Stimulated activated CD4-positive, alpha-beta T cell treated with anti-CD3 and anti-CD28 coated beads, Interleukin-4, amount 100 ng/mL, for 48 hours (primary cell): ENCODE results near the gene NFATC3.

ENCODE experiments used
- DNase-seq, 2 donors: peaks; one replicate each; pipeline ENCODE4 v3.0.0-alpha.2; 2020; ENCODE audit warnings: low read depth in 2 of 2

The NFATC3 gene

DNA sequence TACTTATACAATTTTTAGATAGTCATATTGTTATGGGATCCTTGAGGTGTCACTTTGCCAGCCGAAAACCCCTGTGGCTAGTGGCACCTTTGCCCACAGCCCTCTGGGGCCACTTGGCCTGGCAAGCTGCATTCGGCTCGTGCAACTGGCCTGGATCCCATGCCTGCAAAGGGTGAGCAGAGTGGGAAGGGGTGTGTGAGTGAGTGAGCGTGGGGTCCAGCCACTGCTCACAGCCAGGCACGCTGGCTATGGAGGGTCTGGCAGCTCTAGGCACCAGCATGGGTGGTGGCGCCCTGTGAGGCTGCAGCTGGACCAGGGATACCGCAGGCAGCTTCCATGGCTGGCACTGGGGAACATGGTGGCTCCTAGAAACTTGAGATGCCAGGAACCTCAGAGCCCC is 101.7 kb downstream of the NFATC3 start:
- DNase-seq, result no peak

DNA sequence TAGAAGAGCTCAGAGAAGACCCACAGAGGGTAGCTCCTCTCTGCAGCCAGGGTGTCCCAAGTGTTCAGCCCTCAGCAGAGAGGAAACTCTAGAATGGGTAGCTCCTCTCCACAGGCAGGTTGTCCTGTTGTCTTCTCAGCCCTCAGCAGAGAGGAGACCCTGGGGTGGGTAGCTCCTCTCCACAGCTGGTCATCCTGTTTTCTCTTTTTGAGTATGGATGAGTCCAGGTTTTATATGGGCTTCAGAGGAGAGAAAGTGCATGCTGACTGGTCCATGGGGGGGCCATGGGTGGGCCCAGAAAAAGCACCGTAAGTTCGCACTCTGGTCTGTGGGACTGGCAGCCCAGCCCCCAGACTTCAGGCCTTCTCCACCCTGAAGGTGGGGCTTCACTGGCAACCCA is 102.3 kb downstream of the NFATC3 start:
- no peak for DNase-seq

GRCh38 chr16:68188170-68188569 is 103.0 kb downstream of the NFATC3 start:
- DNase-seq, result no peak

DNA sequence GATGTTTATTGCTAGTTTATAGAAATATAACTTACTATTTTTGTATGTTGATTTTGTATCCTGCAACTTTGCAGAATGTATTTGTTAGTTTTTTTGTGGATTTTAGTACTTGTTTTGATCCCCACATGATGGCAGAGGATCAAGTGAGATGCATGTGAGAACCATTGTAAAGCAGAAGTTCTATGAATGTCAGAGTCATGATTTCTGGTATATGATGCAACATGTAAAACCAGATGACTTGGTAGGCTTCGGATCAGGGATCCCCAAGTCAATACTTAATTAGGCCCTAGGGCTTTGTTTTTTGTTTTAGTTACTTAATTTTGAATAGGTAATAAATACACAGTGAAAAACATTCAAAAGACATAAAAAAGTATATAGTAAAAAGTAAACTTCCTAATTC is 104.9 kb downstream of the NFATC3 start:
- DNase-seq, result no peak

DNA sequence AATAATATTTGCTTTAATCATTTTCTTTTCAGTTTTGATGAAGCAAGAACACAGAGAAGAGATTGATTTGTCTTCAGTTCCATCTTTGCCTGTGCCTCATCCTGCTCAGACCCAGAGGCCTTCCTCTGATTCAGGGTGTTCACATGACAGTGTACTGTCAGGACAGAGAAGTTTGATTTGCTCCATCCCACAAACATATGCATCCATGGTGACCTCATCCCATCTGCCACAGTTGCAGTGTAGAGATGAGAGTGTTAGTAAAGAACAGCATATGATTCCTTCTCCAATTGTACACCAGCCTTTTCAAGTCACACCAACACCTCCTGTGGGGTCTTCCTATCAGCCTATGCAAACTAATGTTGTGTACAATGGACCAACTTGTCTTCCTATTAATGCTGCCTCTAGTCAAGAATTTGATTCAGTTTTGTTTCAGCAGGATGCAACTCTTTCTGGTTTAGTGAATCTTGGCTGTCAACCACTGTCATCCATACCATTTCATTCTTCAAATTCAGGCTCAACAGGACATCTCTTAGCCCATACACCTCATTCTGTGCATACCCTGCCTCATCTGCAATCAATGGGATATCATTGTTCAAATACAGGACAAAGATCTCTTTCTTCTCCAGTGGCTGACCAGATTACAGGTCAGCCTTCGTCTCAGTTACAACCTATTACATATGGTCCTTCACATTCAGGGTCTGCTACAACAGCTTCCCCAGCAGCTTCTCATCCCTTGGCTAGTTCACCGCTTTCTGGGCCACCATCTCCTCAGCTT is 105.8 kb downstream of the NFATC3 start:
- DNase-seq, result no peak

GRCh38 chr16:68194251-68194650 is 109.1 kb downstream of the NFATC3 start:
- no peak for DNase-seq

GRCh38 chr16:68197250-68197649 is 112.1 kb downstream of the NFATC3 start:
- DNase-seq, result no peak

- DNase-seq, result no peak
Measured at GRCh38 chr16:68200088-68200783, 115.1 kb downstream of the NFATC3 start.

DNA sequence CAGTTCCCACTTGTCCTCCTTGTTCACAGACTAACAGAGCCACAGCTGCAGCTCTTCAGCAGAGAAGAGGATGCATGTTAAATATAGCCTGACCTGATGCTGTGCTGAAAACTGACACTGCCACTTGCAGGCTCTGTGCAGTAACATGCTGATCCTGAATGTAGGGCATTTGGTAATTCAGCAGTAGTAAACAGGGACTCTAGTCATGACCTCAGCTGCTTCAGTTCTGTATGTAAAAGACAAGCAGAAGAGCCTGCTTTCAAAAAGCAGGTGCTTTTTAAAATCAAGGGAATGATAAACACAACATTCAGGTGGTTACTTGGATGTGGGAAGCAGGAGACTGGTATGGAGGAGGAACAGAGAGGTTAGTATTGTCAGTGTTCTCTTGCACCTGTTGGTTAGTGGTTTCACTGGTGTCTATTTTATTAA is 116.9 kb downstream of the NFATC3 start:
- no peak for DNase-seq

DNA sequence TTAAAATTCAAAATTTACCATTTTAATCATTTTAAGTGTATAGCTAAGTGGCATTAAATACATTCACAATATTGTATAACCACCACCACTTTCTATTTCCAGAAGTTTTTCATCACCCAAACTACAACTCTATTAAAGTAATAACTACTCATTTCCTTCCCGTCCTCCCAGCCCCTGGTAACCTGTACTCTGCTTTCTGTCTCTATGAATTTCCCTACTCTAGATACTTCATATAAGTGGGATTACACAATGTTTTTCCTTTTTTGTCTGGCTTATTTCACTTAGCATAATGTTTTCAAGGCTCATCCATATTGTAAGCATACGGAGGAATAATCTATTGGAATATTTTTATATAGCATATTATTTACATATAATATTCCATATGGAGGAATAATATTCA is 121.1 kb downstream of the NFATC3 start:
- no peak for DNase-seq

DNA sequence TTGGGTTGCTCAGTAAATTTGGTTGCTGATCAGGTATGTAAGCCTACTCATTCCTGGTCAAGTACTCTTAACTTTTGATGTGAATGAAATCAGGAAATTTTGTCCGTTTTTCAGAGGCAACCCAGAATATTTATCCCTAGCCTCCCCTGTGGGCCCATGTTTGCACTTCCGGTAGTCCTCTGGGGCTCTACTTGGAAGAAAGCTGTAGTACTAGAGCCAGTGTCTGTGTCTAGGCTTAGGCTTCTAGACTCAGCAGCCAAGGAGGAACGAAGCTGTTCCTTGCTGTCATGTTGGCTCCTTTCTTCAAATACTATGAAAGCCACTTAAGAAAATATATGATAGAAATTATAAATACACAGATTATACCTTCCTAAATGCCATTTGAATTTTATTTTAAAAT is 129.6 kb downstream of the NFATC3 start:
- DNase-seq, result no peak

DNA sequence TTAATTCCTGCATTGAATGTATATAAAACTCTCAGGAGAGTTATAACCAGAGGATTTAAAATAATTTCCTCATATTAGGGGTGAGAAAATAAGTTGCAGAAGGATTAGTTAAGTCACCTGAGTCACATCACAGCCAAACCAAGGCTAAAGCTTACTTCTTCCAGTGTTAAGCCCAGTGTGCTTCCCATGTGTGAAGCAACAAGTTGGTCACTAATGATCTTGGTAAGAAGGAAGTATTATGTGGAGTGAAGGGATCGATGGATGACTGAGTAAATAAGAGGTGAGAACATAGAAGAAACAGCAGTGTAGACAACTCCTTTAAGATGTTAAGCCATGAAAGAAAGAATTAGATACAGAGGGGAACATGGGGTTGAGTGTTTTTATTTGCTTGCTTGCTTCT is 130.1 kb downstream of the NFATC3 start:
- no peak for DNase-seq

GRCh38 chr16:68216240-68216639 is 131.1 kb downstream of the NFATC3 start:
- no peak for DNase-seq

- DNase-seq, result no peak
Measured at GRCh38 chr16:68217506-68217905, 132.3 kb downstream of the NFATC3 start.

- no peak for DNase-seq
Measured at GRCh38 chr16:68219725-68220351, 134.7 kb downstream of the NFATC3 start.

GRCh38 chr16:68223072-68223471 is 137.9 kb downstream of the NFATC3 start:
- no peak for DNase-seq

DNA sequence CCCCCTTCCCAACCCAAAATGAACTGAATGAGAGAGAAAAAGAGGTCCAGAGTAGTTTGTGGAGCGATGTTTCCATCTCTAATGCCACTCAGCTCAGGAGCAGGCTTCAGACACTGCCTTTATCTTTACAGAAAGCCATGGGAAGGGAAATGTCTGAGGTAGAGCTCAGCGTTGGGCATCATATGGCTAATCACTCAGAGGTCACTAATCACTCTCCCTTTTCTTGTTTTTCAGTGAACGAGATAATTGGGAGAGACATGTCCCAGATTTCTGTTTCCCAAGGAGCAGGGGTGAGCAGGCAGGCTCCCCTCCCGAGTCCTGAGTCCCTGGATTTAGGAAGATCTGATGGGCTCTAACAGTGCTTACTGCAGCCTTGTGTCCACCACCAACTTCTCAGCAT is 140.9 kb downstream of the NFATC3 start:
- DNase-seq, result no peak

DNA sequence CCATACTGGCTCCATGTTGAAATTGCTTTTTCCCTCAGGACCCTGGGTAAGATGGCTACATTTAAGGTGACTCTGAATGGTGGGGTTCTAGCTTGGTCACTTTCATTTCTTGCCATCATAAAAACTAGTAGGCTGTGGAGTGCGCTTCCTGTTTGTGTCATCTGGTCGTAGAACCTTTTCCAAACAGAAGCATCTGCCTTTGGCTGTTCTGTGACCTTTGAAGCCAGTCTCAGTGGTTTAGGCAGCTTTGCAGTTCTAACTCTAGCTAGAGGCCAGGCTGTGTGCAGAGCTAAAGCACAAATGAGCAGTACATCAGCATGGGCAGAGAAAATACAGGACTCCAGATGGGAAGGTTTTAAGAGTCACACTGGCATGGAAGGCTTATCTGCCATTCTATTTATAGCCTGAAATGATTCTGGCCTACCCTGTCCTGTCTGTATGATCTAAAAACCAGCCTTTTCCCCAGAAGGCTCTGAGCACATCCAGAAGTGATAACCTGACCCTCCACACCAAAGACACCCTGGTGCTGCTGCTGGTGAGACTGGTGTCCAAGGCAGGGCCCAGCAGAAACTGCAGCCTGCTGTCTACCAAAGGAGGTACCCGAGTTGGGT is 142.1 kb downstream of the NFATC3 start:
- no peak for DNase-seq

DNA sequence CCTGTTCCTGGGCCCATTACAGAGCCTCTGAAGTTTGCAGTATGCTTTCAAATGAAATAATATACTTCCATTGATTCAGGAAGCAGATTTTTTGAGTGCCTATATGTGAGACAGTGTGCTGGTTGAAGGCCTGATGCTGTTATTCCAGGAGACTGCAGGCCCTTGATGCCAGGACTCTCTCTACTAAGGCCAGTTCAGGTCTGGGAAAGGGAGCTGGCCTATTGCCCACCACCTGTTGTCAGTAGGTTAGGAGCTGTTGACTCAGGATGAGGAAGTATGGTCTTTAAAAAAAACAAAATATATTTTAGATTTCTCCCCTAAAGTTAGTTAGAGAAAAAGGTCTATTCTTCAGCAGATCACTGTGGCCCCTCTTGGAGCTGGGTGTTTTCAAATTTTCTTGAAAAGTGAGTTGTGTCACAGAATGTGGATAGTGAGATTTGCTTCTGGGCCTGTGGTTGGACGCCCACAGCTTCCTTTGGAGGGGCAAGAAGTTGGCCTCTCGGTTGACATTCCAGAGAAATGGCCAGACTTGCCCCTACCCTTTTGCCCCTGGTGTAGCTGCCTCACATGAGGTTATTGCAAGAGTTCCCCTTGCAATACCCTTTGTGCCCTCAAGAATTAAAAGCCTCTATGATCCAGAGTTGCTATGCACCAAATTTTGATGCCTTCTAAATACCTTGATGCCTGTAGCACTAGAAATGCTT is 142.8 kb downstream of the NFATC3 start:
- DNase-seq, result no peak

- no peak for DNase-seq
Measured at GRCh38 chr16:68228652-68229051, 143.5 kb downstream of the NFATC3 start.

DNA sequence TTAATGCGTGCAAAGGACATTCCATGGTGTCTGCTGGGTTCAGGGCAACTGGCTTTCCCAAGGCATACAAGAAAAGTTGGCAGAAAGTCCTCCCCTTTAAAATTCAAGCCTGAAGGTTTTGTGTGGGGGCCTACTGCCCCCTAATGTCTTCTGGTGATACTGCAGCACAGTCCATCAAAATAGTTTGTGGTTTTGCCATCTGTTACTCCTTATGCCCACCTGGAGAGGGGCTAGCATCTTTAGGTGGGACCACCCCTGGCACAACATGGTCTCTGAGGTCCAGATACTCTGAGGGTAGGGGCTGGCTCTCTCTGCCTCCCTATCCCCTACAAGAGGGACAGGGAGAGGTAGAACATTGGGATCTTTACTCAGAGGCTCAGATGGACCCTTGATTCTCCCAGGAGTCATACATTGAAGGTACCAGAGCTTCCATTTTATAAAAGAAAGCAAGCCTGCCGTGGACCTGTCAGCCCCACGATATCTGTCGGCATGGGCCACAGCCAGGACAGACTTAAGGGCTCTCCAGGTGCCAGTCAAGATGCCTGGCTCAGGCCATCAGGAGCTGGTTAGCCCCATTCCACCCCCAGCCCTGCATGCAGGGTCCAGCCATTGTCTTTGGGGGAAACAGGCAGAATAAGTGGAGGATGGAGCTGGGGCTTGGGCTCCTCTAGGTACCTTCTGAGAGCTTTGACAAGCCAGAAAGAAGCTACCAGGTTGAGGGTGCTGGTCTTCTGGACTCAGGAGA is 144.4 kb downstream of the NFATC3 start:
- DNase-seq, result no peak
